GM20000 (cell line): Measurements from ENCODE around the gene CACUL1.
"Not testable (repeated sequence)": the region's sequence is repeated elsewhere in the genome, so short reads cannot be mapped to it uniquely, and the experiment has no call there.

ENCODE experiments used
- DNase-seq: peaks from one replicate; pipeline ENCODE4 v3.0.0; 2012; ENCODE audit warnings: low spot score
- TF ChIP-seq, protein P1 (sequence below): IDR thresholded peaks from 2 replicates; pipeline ENCODE4 v1.5.1; 2012; ENCODE audit warnings: mild to moderate bottlenecking, control low read depth; ENCODE audit errors: extremely low read depth, missing control alignments

CACUL1 gene

GRCh38 chr10:118753331-118754228 is 1.2 kb downstream of the CACUL1 start:
- TF ChIP-seq, protein P1, sequence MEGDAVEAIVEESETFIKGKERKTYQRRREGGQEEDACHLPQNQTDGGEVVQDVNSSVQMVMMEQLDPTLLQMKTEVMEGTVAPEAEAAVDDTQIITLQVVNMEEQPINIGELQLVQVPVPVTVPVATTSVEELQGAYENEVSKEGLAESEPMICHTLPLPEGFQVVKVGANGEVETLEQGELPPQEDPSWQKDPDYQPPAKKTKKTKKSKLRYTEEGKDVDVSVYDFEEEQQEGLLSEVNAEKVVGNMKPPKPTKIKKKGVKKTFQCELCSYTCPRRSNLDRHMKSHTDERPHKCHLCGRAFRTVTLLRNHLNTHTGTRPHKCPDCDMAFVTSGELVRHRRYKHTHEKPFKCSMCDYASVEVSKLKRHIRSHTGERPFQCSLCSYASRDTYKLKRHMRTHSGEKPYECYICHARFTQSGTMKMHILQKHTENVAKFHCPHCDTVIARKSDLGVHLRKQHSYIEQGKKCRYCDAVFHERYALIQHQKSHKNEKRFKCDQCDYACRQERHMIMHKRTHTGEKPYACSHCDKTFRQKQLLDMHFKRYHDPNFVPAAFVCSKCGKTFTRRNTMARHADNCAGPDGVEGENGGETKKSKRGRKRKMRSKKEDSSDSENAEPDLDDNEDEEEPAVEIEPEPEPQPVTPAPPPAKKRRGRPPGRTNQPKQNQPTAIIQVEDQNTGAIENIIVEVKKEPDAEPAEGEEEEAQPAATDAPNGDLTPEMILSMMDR, result no peak
- DNase-seq, result no peak

GRCh38 chr10:118752409-118752808 is 2.4 kb downstream of the CACUL1 start:
- TF ChIP-seq, protein P1, result no peak
- no peak for DNase-seq

GRCh38 chr10:118751265-118751664 is 3.5 kb downstream of the CACUL1 start:
- TF ChIP-seq, protein P1, result no peak
- DNase-seq, result no peak

DNA sequence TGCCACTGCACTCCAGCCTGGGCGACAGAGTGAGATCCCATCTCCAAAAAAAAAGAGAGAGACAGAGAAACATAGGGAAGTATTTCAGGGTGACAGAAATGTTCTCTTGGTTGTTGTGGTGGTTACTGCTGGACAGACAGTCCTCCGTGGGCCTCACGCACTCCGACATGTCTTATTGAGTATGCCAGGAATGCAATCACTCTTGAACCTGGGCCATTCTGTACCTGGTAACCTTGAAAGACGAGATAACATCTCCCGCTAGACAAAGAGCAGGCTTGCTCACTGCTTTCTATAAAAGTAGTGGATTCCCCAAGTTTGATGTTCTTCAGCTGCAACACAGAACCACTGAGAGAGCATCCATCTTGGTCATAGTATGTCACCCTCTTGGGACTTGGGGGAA is 6.7 kb downstream of the CACUL1 start:
- TF ChIP-seq, protein P1, result no peak
- no peak for DNase-seq

GRCh38 chr10:118746246-118746645 is 8.5 kb downstream of the CACUL1 start:
- TF ChIP-seq, protein P1, result no peak
- DNase-seq, result no peak

DNA sequence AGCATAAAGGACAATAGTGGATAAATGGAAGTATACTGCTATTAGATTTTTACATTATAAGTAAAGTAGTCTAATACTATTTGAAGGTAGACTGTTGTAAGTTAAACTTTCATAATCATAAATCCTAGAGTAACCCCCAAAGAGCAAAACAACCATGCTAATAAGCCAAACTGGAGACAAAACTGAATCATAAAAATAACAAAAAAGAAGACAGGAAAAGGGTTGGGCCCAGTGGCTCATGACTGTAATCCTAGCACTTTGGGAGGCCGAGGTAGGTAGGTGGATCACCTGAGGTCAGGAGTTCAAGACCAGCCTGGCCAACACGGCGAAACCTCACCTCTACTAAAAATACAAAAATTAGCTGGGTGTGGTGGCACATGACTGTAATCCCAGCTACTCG is 9.7 kb downstream of the CACUL1 start:
- TF ChIP-seq, protein P1, result no peak
- DNase-seq, result no peak

DNA sequence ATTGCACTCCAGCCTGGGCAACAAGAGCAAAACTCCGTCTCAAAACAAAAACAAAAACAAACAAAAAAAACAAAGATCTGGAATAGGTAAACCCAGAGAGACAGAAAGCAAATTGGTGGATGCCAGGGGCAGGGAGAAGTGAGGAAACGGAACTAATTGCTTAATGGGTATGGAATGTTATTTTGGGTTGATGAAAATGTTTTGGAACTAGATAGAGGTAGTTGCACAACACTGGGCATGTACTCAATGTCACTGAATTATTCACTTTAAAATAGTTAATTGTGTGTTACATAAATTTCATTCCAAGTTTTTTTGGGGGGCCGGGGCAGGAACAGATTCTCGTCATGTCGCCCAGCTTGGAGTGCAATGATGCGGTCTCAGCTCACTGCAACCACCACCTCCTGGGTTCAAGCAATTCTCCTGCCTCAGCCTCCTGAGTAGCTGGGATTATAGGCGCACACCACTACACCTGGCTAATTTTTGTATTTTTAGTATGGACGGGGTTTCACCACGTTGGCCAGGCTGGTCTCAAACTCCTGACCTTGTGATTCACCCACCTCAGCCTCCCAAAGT is 10.3 kb downstream of the CACUL1 start:
- DNase-seq, result not testable (repeated sequence)

DNA sequence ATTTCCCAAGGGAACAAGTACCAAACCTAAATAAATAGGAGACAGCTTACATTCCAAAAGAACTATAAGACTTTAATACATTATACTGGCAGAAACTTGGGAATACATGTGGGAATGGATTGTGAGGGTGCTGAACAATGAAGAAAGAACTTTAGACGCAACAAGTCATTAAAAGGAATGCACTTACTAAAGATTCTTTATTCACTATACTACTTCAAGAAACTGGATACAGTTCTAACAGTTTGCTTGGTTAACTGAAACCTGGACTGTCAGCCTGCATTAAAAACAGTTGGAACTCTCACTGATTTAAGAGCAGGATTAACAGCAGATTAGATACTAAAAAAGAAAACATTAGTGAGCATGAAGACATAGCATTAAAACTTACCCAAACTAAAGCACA is 12.0 kb downstream of the CACUL1 start:
- TF ChIP-seq, protein P1, result no peak
- no peak for DNase-seq
